GM23338 (cell line): ENCODE results near the gene MYH10. TPM values are rescaled to one million over a fixed set of nuclear protein-coding genes. Genes with fewer than 3 reads are reported as not detected.

Source experiments
- ATAC-seq: fragments of 200-7000 bp; cut with Tn5 transposase; 3 replicates; pipeline ENCODE4 v1.9.1; 2020
- DNase-seq: peaks from one replicate; pipeline ENCODE4 v3.0.0-alpha.2; 2015; ENCODE audit warnings: low spot score
- H2AFZ ChIP-seq: fragments of 200-600 bp; sonication (generic); 2 replicates; pipeline ENCODE4 v1.8.0; 2016; ENCODE audit warnings: antibody characterized with exemption, mild to moderate bottlenecking, moderate library complexity
- H3F3A ChIP-seq: fragments of 200-600 bp; sonication (generic); replicated peaks from 2 replicates; pipeline ENCODE4 v1.8.0; 2017; ENCODE audit warnings: antibody characterized with exemption, mixed run types, low read depth
- H3K27ac ChIP-seq: fragments of 200-600 bp; sonication (generic); 2 replicates; pipeline ENCODE4 v1.6.1; 2016; ENCODE audit warnings: low read depth
- H3K27me3 ChIP-seq: fragments of 200-600 bp; sonication (generic); 2 replicates; pipeline ENCODE4 v1.8.0; 2016; ENCODE audit warnings: mild to moderate bottlenecking, mixed run types, moderate library complexity; ENCODE audit not compliant: insufficient read depth
- H3K36me3 ChIP-seq: fragments of 200-600 bp; sonication (generic); 2 replicates; pipeline ENCODE4 v1.8.0; 2016; ENCODE audit warnings: mild to moderate bottlenecking; ENCODE audit not compliant: insufficient read depth
- H3K4me1 ChIP-seq: fragments of 200-600 bp; sonication (generic); 2 replicates; pipeline ENCODE4 v1.8.0; 2016; ENCODE audit warnings: mild to moderate bottlenecking, moderate library complexity; ENCODE audit not compliant: insufficient read depth
- H3K4me2 ChIP-seq: fragments of 200-600 bp; sonication (generic); 2 replicates; pipeline ENCODE4 v1.7.1; 2017; ENCODE audit warnings: mixed run types
- H3K4me3 ChIP-seq: fragments of 200-600 bp; sonication (generic); 2 replicates; pipeline ENCODE4 v1.6.1; 2016; ENCODE audit warnings: mixed run types
- H3K79me2 ChIP-seq: fragments of 200-600 bp; sonication (generic); replicated peaks from 2 replicates; pipeline ENCODE4 v1.8.0; 2017; ENCODE audit warnings: mild to moderate bottlenecking; ENCODE audit not compliant: insufficient read depth
- H3K9me2 ChIP-seq: fragments of 200-600 bp; sonication (generic); 2 replicates; pipeline ENCODE4 v1.8.0; 2017; ENCODE audit not compliant: insufficient read depth
- H4K20me1 ChIP-seq: fragments of 200-600 bp; sonication (generic); replicated peaks from 2 replicates; pipeline ENCODE4 v1.8.0; 2017; ENCODE audit warnings: mild to moderate bottlenecking; ENCODE audit not compliant: insufficient read depth
- H3K27ac Mint-ChIP-seq: 2 replicates; pipeline ENCODE4 v1.8.0; 2020; ENCODE audit warnings: inconsistent platforms, mild to moderate bottlenecking, moderate library complexity, mixed read lengths
- H3K27me3 Mint-ChIP-seq: 3 replicates; pipeline ENCODE4 v1.8.0; 2022; ENCODE audit warnings: low read depth, mild to moderate bottlenecking, moderate library complexity, mixed read lengths, inconsistent platforms; ENCODE audit not compliant: insufficient read depth, poor library complexity
- H3K36me3 Mint-ChIP-seq: 3 replicates; pipeline ENCODE4 v1.8.0; 2021; ENCODE audit warnings: low read depth, mild to moderate bottlenecking, inconsistent platforms, moderate library complexity, mixed read lengths
- H3K4me1 Mint-ChIP-seq: 3 replicates; pipeline ENCODE4 v1.8.0; 2020; ENCODE audit warnings: mild to moderate bottlenecking, inconsistent platforms, mixed read lengths
- H3K4me3 Mint-ChIP-seq: 3 replicates; pipeline ENCODE4 v1.8.0; 2021; ENCODE audit warnings: moderate library complexity, mild to moderate bottlenecking, inconsistent platforms, mixed read lengths
- H3K9me3 Mint-ChIP-seq: 3 replicates; pipeline ENCODE4 v1.8.0; 2020; ENCODE audit warnings: moderate library complexity, mild to moderate bottlenecking, inconsistent platforms, mixed read lengths
- CREB1 ChIP-seq: fragments of 250-450 bp; sonication (Bioruptor Pico); IDR thresholded peaks from 2 replicates; pipeline ENCODE4 v1.5.0; 2020; ENCODE audit warnings: low read depth, mild to moderate bottlenecking, moderate library complexity
- CTCF ChIP-seq, 2 experiments: fragments of 200-600 bp in 1 of 2; sonication (generic) in 1 of 2; conservative IDR thresholded peaks; 2 replicates each; pipeline versions ENCODE4 v1.5.1 to v1.6.1; 2016 to 2017; ENCODE audit warnings: antibody characterized with exemption in 2 of 2, low read depth in 2 of 2, mild to moderate bottlenecking in 2 of 2, moderate library complexity in 1 of 2
- JUNB ChIP-seq: IDR thresholded peaks from one replicate; pipeline ENCODE4 v1.6.1; 2016; ENCODE audit warnings: antibody characterized with exemption; ENCODE audit not compliant: unreplicated experiment
- REST ChIP-seq: IDR thresholded peaks from one replicate; pipeline ENCODE4 v1.6.1; 2018; ENCODE audit warnings: antibody characterized with exemption; ENCODE audit not compliant: unreplicated experiment
- STAT1 ChIP-seq: IDR thresholded peaks from one replicate; pipeline ENCODE4 v1.6.1; 2016; ENCODE audit warnings: antibody characterized with exemption; ENCODE audit not compliant: unreplicated experiment
- ZNF114 ChIP-seq: fragments of 250-450 bp; sonication (Bioruptor Pico); IDR thresholded peaks from 2 replicates; pipeline ENCODE4 v1.5.0; 2020; ENCODE audit warnings: mild to moderate bottlenecking, moderate library complexity
- ZNF331 ChIP-seq: fragments of 250-450 bp; sonication (Bioruptor Pico); IDR thresholded peaks from 2 replicates; pipeline ENCODE4 v1.5.0; 2020; ENCODE audit warnings: low read depth, mild to moderate bottlenecking, moderate library complexity
- polyA plus RNA-seq: library from polyadenylated mRNA; unstranded; fragments of >200 nt; fragmentation: Nextera tagmentation; extraction: Ambion mirVana; gene quantifications from 2 replicates; pipeline ENCODE4 v1.2.1, GENCODE V29; 2016
- total RNA-seq: library from RNA; depleted of rRNA; stranded (reverse); fragments of >200 nt; shearing (Covaris generic); gene quantifications from 2 replicates; pipeline ENCODE4 v1.2.3, GENCODE V29; 2014
- TF ChIP-seq, protein P1 (sequence below): IDR thresholded peaks from 2 replicates; pipeline ENCODE4 v1.6.1; 2016; ENCODE audit warnings: antibody characterized with exemption
- TF ChIP-seq, protein P2 (sequence below): fragments of 250-450 bp; sonication (Bioruptor Pico); IDR thresholded peaks from 2 replicates; pipeline ENCODE4 v1.5.0; 2020; ENCODE audit warnings: mild to moderate bottlenecking, moderate library complexity

MYH10 gene
- total and polyA plus RNA-seq, 2 experiments from 2014 or later: 89.5 to 230 TPM

- H3K36me3 ChIP-seq: peaks cover 14% of the 10 kb centered on the region
- H3K9me3 Mint-ChIP-seq: no peaks in the 10 kb centered on the region
- H2AFZ ChIP-seq: no peak overlapping the region
- peaks cover 4% of the 10 kb centered on the region for H3K27me3 Mint-ChIP-seq
- H3K36me3 Mint-ChIP-seq: peaks cover 47% of the 10 kb centered on the region
- peaks cover 16% of the 10 kb centered on the region for H4K20me1 ChIP-seq
- peaks cover 10% of the 10 kb centered on the region for H3K4me1 Mint-ChIP-seq
- H3K4me3 Mint-ChIP-seq: no peak overlapping the region
- H3K4me3 ChIP-seq: no peak overlapping the region
- H3K9me2 ChIP-seq: no peaks in the 10 kb centered on the region
- H3K27ac ChIP-seq: no peak overlapping the region
- H3K27ac Mint-ChIP-seq: no peak overlapping the region
- ATAC-seq (no peak), DNase-seq (no peak)
- no peaks in the 10 kb centered on the region for H3F3A ChIP-seq
- peaks cover 53% of the 10 kb centered on the region for H3K79me2 ChIP-seq
- H3K4me1 ChIP-seq: 0 out of 2 replicates have a peak, but pooled peaks cover 3% of the 10 kb centered on the region
- H3K27me3 ChIP-seq: no peaks in the 10 kb centered on the region
- TF ChIP-seq STAT1 (no peak), ZNF331 (CRISPR knock-in tag) (no peak), CTCF (conservative IDR thresholded peaks at IDR 0.05; ENCODE audit: low read depth in 2 of 2) (no peak), JUNB (no peak), CREB1 (no peak), REST (no peak), ZNF114 (no peak)
- TF ChIP-seq, protein P1, sequence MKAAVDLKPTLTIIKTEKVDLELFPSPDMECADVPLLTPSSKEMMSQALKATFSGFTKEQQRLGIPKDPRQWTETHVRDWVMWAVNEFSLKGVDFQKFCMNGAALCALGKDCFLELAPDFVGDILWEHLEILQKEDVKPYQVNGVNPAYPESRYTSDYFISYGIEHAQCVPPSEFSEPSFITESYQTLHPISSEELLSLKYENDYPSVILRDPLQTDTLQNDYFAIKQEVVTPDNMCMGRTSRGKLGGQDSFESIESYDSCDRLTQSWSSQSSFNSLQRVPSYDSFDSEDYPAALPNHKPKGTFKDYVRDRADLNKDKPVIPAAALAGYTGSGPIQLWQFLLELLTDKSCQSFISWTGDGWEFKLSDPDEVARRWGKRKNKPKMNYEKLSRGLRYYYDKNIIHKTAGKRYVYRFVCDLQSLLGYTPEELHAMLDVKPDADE: no peak
- TF ChIP-seq, protein P2, sequence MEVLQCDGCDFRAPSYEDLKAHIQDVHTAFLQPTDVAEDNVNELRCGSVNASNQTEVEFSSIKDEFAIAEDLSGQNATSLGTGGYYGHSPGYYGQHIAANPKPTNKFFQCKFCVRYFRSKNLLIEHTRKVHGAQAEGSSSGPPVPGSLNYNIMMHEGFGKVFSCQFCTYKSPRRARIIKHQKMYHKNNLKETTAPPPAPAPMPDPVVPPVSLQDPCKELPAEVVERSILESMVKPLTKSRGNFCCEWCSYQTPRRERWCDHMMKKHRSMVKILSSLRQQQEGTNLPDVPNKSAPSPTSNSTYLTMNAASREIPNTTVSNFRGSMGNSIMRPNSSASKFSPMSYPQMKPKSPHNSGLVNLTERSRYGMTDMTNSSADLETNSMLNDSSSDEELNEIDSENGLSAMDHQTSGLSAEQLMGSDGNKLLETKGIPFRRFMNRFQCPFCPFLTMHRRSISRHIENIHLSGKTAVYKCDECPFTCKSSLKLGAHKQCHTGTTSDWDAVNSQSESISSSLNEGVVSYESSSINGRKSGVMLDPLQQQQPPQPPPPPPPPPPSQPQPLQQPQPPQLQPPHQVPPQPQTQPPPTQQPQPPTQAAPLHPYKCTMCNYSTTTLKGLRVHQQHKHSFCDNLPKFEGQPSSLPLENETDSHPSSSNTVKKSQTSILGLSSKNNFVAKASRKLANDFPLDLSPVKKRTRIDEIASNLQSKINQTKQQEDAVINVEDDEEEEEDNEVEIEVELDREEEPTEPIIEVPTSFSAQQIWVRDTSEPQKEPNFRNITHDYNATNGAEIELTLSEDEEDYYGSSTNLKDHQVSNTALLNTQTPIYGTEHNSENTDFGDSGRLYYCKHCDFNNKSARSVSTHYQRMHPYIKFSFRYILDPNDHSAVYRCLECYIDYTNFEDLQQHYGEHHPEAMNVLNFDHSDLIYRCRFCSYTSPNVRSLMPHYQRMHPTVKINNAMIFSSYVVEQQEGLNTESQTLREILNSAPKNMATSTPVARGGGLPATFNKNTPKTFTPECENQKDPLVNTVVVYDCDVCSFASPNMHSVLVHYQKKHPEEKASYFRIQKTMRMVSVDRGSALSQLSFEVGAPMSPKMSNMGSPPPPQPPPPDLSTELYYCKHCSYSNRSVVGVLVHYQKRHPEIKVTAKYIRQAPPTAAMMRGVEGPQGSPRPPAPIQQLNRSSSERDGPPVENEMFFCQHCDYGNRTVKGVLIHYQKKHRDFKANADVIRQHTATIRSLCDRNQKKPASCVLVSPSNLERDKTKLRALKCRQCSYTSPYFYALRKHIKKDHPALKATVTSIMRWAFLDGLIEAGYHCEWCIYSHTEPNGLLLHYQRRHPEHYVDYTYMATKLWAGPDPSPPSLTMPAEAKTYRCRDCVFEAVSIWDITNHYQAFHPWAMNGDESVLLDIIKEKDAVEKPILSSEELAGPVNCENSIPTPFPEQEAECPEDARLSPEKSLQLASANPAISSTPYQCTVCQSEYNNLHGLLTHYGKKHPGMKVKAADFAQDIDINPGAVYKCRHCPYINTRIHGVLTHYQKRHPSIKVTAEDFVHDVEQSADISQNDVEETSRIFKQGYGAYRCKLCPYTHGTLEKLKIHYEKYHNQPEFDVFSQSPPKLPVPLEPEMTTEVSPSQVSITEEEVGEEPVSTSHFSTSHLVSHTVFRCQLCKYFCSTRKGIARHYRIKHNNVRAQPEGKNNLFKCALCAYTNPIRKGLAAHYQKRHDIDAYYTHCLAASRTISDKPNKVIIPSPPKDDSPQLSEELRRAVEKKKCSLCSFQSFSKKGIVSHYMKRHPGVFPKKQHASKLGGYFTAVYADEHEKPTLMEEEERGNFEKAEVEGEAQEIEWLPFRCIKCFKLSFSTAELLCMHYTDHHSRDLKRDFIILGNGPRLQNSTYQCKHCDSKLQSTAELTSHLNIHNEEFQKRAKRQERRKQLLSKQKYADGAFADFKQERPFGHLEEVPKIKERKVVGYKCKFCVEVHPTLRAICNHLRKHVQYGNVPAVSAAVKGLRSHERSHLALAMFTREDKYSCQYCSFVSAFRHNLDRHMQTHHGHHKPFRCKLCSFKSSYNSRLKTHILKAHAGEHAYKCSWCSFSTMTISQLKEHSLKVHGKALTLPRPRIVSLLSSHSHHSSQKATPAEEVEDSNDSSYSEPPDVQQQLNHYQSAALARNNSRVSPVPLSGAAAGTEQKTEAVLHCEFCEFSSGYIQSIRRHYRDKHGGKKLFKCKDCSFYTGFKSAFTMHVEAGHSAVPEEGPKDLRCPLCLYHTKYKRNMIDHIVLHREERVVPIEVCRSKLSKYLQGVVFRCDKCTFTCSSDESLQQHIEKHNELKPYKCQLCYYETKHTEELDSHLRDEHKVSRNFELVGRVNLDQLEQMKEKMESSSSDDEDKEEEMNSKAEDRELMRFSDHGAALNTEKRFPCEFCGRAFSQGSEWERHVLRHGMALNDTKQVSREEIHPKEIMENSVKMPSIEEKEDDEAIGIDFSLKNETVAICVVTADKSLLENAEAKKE (CRISPR knock-in tag): no peak
- H3K4me2 ChIP-seq: no peak overlapping the region
Observed at GRCh38 chr17:8576559-8577294, 53.8 kb downstream of the MYH10 start.
